ENCODE data around the gene NFIA.
"Not testable (repeated sequence)": the region's sequence is repeated elsewhere in the genome, so short reads cannot be mapped to it uniquely, and the experiment has no call there.

NFIA gene

DNA sequence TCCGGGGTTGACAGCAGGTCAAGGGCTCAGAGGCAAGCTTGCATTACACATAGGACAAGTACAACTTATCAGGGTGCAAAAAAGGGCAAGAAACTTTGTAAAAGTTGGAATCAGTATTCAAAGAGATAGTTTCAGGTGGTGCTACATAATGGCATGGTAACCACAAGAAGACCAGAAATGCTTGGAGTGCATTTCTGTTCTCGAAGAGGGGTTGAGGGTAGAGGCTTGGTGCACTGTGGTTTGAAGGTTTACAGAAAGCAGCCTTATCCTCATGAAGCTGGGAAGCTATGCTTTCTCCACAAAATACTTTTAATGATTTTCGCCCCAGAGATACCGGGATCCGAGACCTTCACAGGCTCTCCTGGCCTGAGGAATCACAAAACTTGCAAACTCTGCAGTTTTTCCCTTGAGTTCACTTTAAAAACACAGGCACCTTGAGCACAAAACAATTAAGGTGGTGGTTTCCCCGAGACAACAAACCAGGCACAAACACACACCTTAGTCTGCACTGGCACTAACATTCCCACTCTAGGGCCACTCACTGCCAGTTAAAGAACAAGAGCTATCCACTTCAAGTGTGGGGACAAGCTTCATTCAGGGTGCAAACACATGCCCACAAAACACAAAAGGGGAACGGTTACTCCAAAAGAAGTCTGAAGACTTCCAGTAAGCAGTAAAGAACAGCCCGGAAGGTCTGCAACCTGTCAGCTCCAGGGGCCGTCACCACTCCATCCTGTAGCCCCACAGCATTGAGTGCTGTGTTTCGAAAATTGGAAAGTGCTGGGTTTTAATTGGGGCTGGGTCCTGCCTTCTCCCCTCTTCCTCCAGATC lies 29.8 kb upstream of the NFIA start:
- Histone ChIP-seq H3K4me3 (ENCODE audit: low read length) (peak overlapping the region; percentile 69), H3K27me3 (ENCODE audit: control insufficient read depth, insufficient read depth, low read length) (peaks cover 71% of the 10 kb centered on the region), H3K4me1 (ENCODE audit: control insufficient read depth, low read depth, low read length) (peaks cover 40% of the 10 kb centered on the region), H3K9ac (ENCODE audit: low read length) (no peak overlapping the region), H3K27ac (ENCODE audit: low read length) (no peak overlapping the region), H3K36me3 (ENCODE audit: control insufficient read depth, low read depth, low read length) (no peaks in the 10 kb centered on the region), H3K9me3 (ENCODE audit: control insufficient read depth, low read depth, low read length) (peaks cover 4% of the 10 kb centered on the region)

DNA sequence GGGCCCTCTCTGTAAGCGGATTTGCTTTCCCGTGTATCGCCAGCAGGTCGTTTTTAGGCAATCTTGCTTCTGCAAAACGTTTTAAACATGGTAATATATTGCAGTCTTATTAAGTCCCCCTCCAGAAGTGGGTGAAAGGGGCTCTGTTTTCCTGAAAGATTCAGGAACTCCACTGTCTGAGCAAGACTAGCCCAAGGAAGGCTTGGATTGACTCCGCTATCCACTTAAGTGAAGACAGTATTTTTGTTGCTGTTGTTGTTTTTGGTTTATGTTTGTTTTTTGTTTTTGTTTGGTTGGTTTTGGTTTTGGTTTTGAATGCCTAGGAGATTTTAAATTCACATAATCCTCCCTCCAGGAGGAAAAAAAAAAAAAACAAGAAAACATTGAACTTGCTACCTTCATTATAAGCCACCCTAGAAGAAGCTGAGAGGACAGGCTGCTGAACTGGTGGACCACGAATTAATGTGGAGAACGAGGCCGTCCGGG lies 29.1 kb upstream of the NFIA start:
- H3K4me1 ChIP-seq (ENCODE audit: control insufficient read depth, low read depth, low read length): peaks cover 46% of the 10 kb centered on the region
- no peak overlapping the region for H3K9ac ChIP-seq (ENCODE audit: low read length)
- H3K9me3 ChIP-seq (ENCODE audit: control insufficient read depth, low read depth, low read length): peaks cover 4% of the 10 kb centered on the region
- H3K36me3 ChIP-seq (ENCODE audit: control insufficient read depth, low read depth, low read length): no peaks in the 10 kb centered on the region
- peaks cover 78% of the 10 kb centered on the region for H3K27me3 ChIP-seq (ENCODE audit: control insufficient read depth, insufficient read depth, low read length)
- H3K27ac ChIP-seq (ENCODE audit: low read length): no peak overlapping the region
- peak overlapping the region; percentile 69 for H3K4me3 ChIP-seq (ENCODE audit: low read length)

DNA sequence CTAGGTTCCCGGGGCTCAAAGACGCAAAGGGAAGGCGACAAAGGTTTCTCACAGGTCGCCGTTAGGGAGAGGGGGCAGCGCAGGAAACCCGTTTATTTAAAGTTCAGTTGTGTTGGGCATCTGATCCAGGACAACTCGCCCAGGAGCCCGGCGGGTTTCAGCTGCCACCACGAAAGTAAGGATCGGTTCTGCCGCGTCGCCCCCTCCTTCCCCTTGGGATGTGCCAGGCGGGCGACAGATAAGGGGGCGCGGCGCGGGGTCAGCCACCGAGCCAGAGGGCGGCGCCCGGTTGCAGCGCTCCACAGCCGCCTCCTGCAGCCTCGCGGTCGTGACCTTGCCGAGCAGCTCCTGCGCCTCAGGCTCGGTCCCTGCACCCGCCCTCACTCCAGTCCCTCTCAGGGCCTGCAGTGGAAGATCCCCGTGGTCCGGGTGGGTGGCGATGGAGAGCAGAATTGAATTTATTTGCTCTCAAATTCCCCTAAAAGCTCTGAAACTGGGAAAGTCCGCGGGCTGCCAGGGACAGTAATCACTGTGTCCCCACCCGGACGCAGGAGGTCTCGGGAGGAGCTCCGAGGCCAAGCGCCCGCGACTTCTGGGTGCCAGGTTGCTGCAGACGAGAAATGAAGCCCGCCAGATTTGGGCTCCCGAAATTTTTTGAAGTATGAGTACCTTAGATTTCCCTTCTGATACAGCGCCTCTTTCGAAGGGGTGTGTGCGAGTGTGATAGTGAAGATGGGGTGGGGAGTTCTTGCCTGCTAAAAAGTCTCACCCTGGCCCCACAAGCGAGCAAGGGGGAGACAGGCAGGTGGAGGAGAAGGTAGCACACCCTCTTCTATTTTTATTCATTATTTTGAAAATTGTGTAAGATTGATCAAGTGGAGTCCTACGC lies 28.4 kb upstream of the NFIA start:
- H3K27ac ChIP-seq (ENCODE audit: low read length): no peak overlapping the region
- peaks cover 85% of the 10 kb centered on the region for H3K27me3 ChIP-seq (ENCODE audit: control insufficient read depth, insufficient read depth, low read length)
- no peak overlapping the region for H3K9ac ChIP-seq (ENCODE audit: low read length)
- H3K36me3 ChIP-seq (ENCODE audit: control insufficient read depth, low read depth, low read length): no peaks in the 10 kb centered on the region
- H3K4me3 ChIP-seq (ENCODE audit: low read length): peak overlapping the region; percentile 69
- H3K9me3 ChIP-seq (ENCODE audit: control insufficient read depth, low read depth, low read length): peaks cover 4% of the 10 kb centered on the region
- peaks cover 51% of the 10 kb centered on the region for H3K4me1 ChIP-seq (ENCODE audit: control insufficient read depth, low read depth, low read length)

DNA sequence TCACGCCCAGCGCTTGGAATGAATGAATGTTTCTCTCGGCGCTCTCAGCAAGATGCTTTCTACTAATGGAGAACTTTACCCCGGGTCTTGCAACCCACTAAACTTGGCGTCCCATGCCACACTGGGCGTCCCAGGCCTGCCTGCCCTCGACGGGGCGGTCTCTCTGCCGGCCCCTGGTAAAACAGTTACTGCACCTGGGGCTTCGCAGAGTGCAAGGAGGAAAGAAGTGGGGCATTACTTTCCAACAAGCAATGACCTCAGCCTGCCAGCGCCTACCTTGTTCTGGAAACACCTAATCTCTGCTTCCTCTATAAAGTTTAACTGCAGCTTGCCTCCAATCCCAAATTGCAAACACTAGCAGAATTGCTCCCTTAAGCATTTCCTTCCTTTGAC lies 27.8 kb upstream of the NFIA start:
- H3K36me3 ChIP-seq (ENCODE audit: control insufficient read depth, low read depth, low read length): no peaks in the 10 kb centered on the region
- no peak overlapping the region for H3K9ac ChIP-seq (ENCODE audit: low read length)
- H3K4me1 ChIP-seq (ENCODE audit: control insufficient read depth, low read depth, low read length): peaks cover 51% of the 10 kb centered on the region
- no peak overlapping the region for H3K27ac ChIP-seq (ENCODE audit: low read length)
- H3K27me3 ChIP-seq (ENCODE audit: control insufficient read depth, insufficient read depth, low read length): peaks cover 85% of the 10 kb centered on the region
- peak overlapping the region; percentile 69 for H3K4me3 ChIP-seq (ENCODE audit: low read length)
- peaks cover 4% of the 10 kb centered on the region for H3K9me3 ChIP-seq (ENCODE audit: control insufficient read depth, low read depth, low read length)

DNA sequence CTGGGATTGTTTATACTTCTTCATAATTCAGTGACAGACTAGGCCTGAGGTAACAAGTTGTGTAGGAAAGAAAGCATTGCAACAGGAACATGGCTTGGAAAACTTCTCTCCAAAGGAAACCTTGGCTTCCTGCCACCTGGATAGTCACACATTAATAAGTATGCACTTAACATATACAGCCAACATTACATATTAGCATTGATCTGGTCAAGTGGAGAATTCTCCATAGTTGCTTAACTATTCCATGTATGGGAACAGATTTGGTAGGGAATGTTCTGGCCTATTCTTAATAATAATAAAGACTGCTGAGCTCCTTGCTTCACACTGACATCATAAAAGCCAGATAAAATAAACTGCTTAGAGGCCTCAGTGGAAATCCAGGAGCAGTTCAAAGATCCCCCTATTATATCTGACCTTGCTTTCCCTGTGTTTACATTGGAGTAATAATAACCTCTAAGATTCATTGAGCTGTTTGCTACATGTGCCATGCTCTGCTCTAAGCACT lies 27.2 kb upstream of the NFIA start:
- Histone ChIP-seq H3K27me3 (ENCODE audit: control insufficient read depth, insufficient read depth, low read length) (peaks cover 85% of the 10 kb centered on the region), H3K36me3 (ENCODE audit: control insufficient read depth, low read depth, low read length) (no peaks in the 10 kb centered on the region), H3K27ac (ENCODE audit: low read length) (no peak overlapping the region), H3K4me3 (ENCODE audit: low read length) (no peak overlapping the region), H3K4me1 (ENCODE audit: control insufficient read depth, low read depth, low read length) (peaks cover 51% of the 10 kb centered on the region), H3K9ac (ENCODE audit: low read length) (no peak overlapping the region), H3K9me3 (ENCODE audit: control insufficient read depth, low read depth, low read length) (peaks cover 4% of the 10 kb centered on the region)

DNA sequence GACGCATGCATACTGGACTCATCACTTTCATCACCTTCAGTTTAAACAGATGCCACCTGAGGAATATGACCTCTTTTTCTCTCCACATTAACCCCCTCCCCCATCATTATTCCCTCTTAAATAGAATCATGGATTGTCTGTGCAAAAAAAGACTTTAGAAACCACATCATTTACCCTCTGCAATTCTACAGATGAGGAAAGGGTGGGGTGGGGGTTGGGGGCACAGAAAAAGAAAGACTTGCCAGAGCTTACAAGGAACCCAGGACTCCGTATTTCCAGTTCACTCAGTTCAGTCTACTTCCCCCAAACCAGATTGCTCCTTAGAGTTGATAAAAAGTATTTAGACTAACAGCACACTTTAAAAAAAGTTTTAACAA lies 26.2 kb upstream of the NFIA start:
- H3K4me3 ChIP-seq (ENCODE audit: low read length): peak overlapping the region; percentile 69
- H3K27ac ChIP-seq (ENCODE audit: low read length): no peak overlapping the region
- no peak overlapping the region for H3K9ac ChIP-seq (ENCODE audit: low read length)

DNA sequence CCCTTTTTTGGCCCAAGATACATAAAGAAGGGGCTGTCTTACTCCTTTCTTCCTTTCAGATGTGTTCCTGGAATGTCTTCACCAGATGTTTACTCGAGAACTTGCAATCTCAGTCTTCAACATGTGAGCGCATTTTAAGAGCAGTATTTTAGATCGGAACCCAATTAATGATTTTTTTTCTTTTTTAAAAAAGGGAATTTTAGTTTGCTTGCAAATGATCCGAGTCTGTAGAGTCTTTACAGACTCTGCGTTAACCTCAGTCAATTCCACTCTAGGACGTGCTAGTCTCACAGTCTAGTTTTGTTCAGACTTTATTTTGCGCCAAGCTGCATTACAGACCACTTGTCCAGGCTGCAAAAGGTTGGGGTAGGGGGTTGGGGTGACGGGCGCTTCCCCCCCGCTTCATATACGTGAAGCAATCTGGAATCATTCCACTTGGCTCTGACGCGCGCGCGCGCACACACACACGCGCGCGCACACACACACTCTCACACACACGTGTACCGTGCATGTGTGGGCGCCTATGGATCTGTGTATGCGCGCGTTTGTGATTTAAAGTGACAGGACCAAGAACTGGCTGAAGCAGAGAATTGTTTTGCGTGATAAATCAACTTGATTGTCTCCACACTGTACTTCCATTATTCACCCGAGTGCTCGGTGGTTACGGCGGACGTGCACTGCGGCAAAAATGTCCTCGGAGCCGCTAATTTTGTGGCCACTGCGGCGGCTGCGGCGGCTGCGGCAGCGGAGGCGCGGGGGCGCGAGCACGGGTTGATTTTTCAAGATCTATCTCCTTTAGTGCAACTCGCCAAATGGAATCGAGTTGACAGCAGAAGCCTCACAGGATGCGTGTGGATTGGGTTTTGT lies 25.6 kb upstream of the NFIA start:
- Histone ChIP-seq H3K4me3 (ENCODE audit: low read length) (peak overlapping the region; percentile 69), H3K9ac (ENCODE audit: low read length) (no peak overlapping the region), H3K27ac (ENCODE audit: low read length) (no peak overlapping the region), H3K36me3 (ENCODE audit: control insufficient read depth, low read depth, low read length) (no peaks in the 10 kb centered on the region), H3K9me3 (ENCODE audit: control insufficient read depth, low read depth, low read length) (peaks cover 1% of the 10 kb centered on the region), H3K27me3 (ENCODE audit: control insufficient read depth, insufficient read depth, low read length) (peaks cover 72% of the 10 kb centered on the region), H3K4me1 (ENCODE audit: control insufficient read depth, low read depth, low read length) (peaks cover 44% of the 10 kb centered on the region)

More for the DNA sequence above, 26.2 kb upstream of the NFIA start:
- Histone ChIP-seq H3K9me3 (ENCODE audit: control insufficient read depth, low read depth, low read length) (peaks cover 4% of the 10 kb centered on the region), H3K36me3 (ENCODE audit: control insufficient read depth, low read depth, low read length) (no peaks in the 10 kb centered on the region), H3K27me3 (ENCODE audit: control insufficient read depth, insufficient read depth, low read length) (peaks cover 78% of the 10 kb centered on the region), H3K4me1 (ENCODE audit: control insufficient read depth, low read depth, low read length) (peaks cover 50% of the 10 kb centered on the region)

DNA sequence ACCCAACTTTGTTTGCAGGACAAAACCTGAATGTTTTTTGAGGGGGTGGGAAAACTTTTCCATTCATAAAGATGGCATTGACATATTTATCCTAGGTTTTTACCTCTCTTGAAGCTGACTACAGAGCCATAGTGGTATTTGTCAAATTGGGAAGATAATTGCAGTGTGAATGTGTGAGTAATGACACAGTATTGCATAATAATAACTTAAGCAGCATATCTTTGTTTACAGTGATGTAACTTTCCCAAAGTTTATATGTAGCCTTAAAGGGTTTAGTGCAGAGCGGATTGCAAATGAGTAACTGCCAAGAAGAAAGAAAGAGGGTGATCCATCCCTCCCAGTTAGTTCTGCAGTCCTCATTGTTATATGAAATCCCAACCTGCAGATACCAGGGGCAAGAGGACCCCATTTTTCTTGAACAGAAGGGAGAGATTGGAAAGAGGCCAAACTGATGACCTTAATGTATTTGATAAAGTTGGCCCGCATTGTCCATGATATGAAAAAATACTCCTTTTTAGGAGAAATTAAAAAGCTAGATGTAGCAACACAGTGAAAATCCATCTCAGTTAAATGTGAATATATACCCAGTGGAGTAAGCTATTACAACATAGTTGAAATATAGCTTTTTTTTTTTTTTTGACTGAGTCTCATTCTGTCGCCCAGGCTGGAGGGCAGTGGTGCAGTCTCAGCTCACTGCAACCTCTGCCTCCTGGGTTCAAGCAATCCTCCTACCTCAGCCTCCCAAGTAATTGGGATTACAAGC lies 23.7 kb upstream of the NFIA start:
- Histone ChIP-seq H3K9me3 (ENCODE audit: control insufficient read depth, low read depth, low read length) (no peaks in the 10 kb centered on the region), H3K4me3 (ENCODE audit: low read length) (peak overlapping the region; percentile 69), H3K27ac (ENCODE audit: low read length) (no peak overlapping the region), H3K36me3 (ENCODE audit: control insufficient read depth, low read depth, low read length) (no peaks in the 10 kb centered on the region), H3K9ac (ENCODE audit: low read length) (no peak overlapping the region), H3K27me3 (ENCODE audit: control insufficient read depth, insufficient read depth, low read length) (peaks cover 53% of the 10 kb centered on the region), H3K4me1 (ENCODE audit: control insufficient read depth, low read depth, low read length) (peaks cover 25% of the 10 kb centered on the region)

DNA sequence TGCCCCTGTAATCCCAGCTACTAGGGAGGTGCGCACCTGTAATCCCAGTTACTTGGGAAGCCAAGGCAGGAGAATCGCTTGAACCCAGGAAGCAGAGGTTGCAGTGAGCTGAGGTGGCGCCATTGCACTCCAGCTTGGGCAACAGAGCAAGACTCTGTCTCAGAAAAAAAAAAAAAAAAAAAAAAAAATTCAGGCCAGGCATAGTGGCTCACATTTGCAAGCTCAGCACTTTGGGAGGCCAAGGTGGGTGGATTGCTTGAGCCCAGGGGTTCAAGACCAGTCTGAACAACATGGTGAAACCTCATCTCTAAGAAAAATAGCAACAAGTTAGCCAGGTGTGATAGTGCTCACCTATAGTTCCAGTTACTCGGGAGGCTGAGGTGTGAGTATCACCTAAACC lies 20.8 kb upstream of the NFIA start:
- H3K9ac ChIP-seq (ENCODE audit: low read length); H3K36me3 ChIP-seq (ENCODE audit: control insufficient read depth, low read depth, low read length); H3K9me3 ChIP-seq (ENCODE audit: control insufficient read depth, low read depth, low read length); H3K4me3 ChIP-seq (ENCODE audit: low read length); H3K27ac ChIP-seq (ENCODE audit: low read length): not testable (repeated sequence)
- Histone ChIP-seq H3K27me3 (ENCODE audit: control insufficient read depth, insufficient read depth, low read length) (peaks cover 24% of the 10 kb centered on the region), H3K4me1 (ENCODE audit: control insufficient read depth, low read depth, low read length) (peaks cover 14% of the 10 kb centered on the region)

DNA sequence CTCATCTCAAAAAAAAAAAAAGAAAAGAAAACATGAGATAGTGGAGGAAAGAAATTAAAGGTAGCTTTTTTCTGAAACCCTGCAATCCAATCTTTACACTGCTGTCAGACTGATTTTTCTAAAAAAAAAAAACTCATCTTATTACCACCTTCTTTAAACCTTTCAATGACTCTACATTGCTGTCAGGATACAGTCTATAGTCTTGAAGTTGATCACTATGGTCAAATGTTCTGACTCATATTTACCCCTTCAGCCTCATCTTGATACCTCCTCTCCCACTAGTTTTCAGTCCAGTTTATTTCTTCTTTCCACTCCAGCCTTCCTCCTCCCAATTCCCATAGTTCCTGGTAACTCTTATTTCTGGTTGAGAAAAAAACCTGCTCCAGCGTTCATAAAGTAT lies 17.7 kb upstream of the NFIA start:
- Histone ChIP-seq H3K27ac (ENCODE audit: low read length) (no peak overlapping the region), H3K36me3 (ENCODE audit: control insufficient read depth, low read depth, low read length) (no peaks in the 10 kb centered on the region), H3K27me3 (ENCODE audit: control insufficient read depth, insufficient read depth, low read length) (no peaks in the 10 kb centered on the region), H3K4me3 (ENCODE audit: low read length) (no peak overlapping the region), H3K9ac (ENCODE audit: low read length) (no peak overlapping the region), H3K4me1 (ENCODE audit: control insufficient read depth, low read depth, low read length) (no peaks in the 10 kb centered on the region), H3K9me3 (ENCODE audit: control insufficient read depth, low read depth, low read length) (no peaks in the 10 kb centered on the region)
